Nephron progenitor cell (in vitro differentiated cells): Measurements from ENCODE around the gene UGT1A1.

Source experiments
- DNase-seq: peaks from one replicate; pipeline ENCODE4 v3.0.0; 2021
- H3K27ac Mint-ChIP-seq: 2 replicates; pipeline ENCODE4 v1.8.0; 2021; ENCODE audit warnings: mild to moderate bottlenecking, moderate library complexity, mixed read lengths
- H3K27me3 Mint-ChIP-seq: 2 replicates; pipeline ENCODE4 v1.8.0; 2021; ENCODE audit warnings: mild to moderate bottlenecking, low read depth, mixed read lengths; ENCODE audit not compliant: poor library complexity
- H3K36me3 Mint-ChIP-seq: 2 replicates; pipeline ENCODE4 v1.8.0; 2021; ENCODE audit warnings: low read depth, mixed read lengths
- H3K4me1 Mint-ChIP-seq: 2 replicates; pipeline ENCODE4 v1.8.0; 2021; ENCODE audit warnings: mixed read lengths
- H3K4me3 Mint-ChIP-seq: 2 replicates; pipeline ENCODE4 v1.8.0; 2021; ENCODE audit warnings: mild to moderate bottlenecking, moderate library complexity, mixed read lengths
- H3K9me3 Mint-ChIP-seq: 2 replicates; pipeline ENCODE4 v1.8.0; 2021; ENCODE audit warnings: mild to moderate bottlenecking, moderate library complexity, mixed read lengths
- TF ChIP-seq, protein P1 (sequence below): fragments of 200-600 bp; sonication (generic); IDR thresholded peaks from 2 replicates; pipeline ENCODE4 v1.5.0; 2021; ENCODE audit warnings: antibody characterized with exemption

Gene UGT1A1

GRCh38 chr2:233798335-233799086 lies 38.4 kb downstream of the UGT1A1 start:
- no peak overlapping the region for H3K4me3 Mint-ChIP-seq
- DNase-seq, result no peak
- H3K27me3 Mint-ChIP-seq, result peaks cover 8% of the 10 kb centered on the region
- peaks cover 2% of the 10 kb centered on the region for H3K4me1 Mint-ChIP-seq
- TF ChIP-seq, protein P1, sequence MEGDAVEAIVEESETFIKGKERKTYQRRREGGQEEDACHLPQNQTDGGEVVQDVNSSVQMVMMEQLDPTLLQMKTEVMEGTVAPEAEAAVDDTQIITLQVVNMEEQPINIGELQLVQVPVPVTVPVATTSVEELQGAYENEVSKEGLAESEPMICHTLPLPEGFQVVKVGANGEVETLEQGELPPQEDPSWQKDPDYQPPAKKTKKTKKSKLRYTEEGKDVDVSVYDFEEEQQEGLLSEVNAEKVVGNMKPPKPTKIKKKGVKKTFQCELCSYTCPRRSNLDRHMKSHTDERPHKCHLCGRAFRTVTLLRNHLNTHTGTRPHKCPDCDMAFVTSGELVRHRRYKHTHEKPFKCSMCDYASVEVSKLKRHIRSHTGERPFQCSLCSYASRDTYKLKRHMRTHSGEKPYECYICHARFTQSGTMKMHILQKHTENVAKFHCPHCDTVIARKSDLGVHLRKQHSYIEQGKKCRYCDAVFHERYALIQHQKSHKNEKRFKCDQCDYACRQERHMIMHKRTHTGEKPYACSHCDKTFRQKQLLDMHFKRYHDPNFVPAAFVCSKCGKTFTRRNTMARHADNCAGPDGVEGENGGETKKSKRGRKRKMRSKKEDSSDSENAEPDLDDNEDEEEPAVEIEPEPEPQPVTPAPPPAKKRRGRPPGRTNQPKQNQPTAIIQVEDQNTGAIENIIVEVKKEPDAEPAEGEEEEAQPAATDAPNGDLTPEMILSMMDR, result no peak
- peaks cover 5% of the 10 kb centered on the region for H3K9me3 Mint-ChIP-seq
- H3K27ac Mint-ChIP-seq, result no peak overlapping the region
- H3K36me3 Mint-ChIP-seq, result no peaks in the 10 kb centered on the region

- TF ChIP-seq, protein P1, result no peak
- Mint-ChIP-seq H3K27ac (no peak overlapping the region), H3K9me3 (peaks cover 5% of the 10 kb centered on the region), H3K4me1 (no peaks in the 10 kb centered on the region), H3K27me3 (peaks cover 11% of the 10 kb centered on the region), H3K4me3 (no peak overlapping the region), H3K36me3 (no peaks in the 10 kb centered on the region)
- DNase-seq, result no peak
Measured at GRCh38 chr2:233799087-233799665, 39.1 kb downstream of the UGT1A1 start.

DNA sequence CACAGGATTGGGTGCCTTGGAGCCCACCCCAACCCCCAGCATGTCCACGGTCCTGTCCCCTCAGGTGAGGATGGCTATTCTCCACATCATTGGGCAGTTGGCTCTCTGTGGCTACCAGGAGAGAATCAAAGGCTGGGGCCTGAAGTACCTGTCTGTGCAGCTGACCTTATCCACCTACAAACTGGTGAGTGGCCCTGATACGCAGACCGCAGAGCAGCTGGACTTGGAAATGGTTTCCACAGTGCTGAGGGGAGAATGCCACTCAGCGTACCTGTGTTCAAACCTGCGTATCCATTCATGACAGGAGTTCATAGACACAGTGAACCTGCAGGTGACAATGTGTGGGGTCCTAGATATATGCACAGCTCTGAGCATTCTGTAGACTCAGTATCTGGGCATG lies 39.6 kb downstream of the UGT1A1 start:
- Mint-ChIP-seq H3K4me1 (no peaks in the 10 kb centered on the region), H3K36me3 (no peaks in the 10 kb centered on the region), H3K9me3 (peaks cover 5% of the 10 kb centered on the region), H3K27me3 (peaks cover 16% of the 10 kb centered on the region), H3K27ac (no peak overlapping the region), H3K4me3 (no peak overlapping the region)
- TF ChIP-seq, protein P1, result no peak
- no peak for DNase-seq

DNA sequence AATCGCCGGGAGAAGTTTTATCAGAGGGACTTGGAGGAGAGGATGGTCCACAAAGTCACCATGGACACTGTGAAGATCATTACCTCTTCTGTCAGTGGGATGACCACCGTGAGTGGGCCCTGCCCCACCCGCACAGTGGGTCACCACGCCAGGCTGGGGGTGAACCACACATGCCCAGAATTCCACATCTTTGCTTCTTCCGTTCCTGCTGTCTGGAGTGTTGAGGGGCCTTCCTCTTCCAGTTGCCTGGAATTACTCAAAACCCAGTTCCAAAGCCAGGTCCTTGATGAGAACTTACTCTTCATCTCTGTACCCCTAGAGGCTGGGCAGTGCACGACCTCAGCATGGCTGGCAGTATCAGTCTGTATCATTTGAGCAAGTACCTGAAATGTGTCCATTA lies 40.1 kb downstream of the UGT1A1 start:
- Mint-ChIP-seq H3K27me3 (peaks cover 16% of the 10 kb centered on the region), H3K9me3 (peaks cover 5% of the 10 kb centered on the region), H3K36me3 (no peaks in the 10 kb centered on the region), H3K4me3 (no peak overlapping the region), H3K4me1 (no peaks in the 10 kb centered on the region), H3K27ac (no peak overlapping the region)
- no peak for DNase-seq
- TF ChIP-seq, protein P1, result no peak

- H3K4me3 Mint-ChIP-seq, result no peak overlapping the region
- no peaks in the 10 kb centered on the region for H3K36me3 Mint-ChIP-seq
- no peaks in the 10 kb centered on the region for H3K4me1 Mint-ChIP-seq
- H3K27me3 Mint-ChIP-seq, result peaks cover 23% of the 10 kb centered on the region
- TF ChIP-seq, protein P1, result no peak
- DNase-seq, result no peak
- no peak overlapping the region for H3K27ac Mint-ChIP-seq
- H3K9me3 Mint-ChIP-seq, result peaks cover 5% of the 10 kb centered on the region
Measured at GRCh38 chr2:233801357-233802131, 41.5 kb downstream of the UGT1A1 start.
